HL-60 (cell line): ENCODE measurements around the gene ZNF282.

Experiments
- DNase-seq, 2 experiments: peaks; one replicate each; pipeline ENCODE4 v3.0.0-alpha.2; 2010 to 2020; ENCODE audit warnings: low read depth in 1 of 2, low spot score in 1 of 2
- H3K27ac ChIP-seq: fragments of 250-450 bp; sonication (Bioruptor Pico); replicated peaks from 2 replicates; pipeline ENCODE4 v1.5.1; 2020; ENCODE audit warnings: mild to moderate bottlenecking, moderate library complexity
- H3K27me3 ChIP-seq: fragments of 250-450 bp; sonication (Bioruptor Pico); 2 replicates; pipeline ENCODE4 v1.5.1; 2021; ENCODE audit warnings: mild to moderate bottlenecking, moderate library complexity; ENCODE audit not compliant: insufficient read depth, poor library complexity, severe bottlenecking
- H3K4me3 ChIP-seq: replicated peaks from 2 replicates; pipeline ENCODE4 v1.5.1; 2011; ENCODE audit warnings: mild to moderate bottlenecking, control low read depth, low read length; ENCODE audit not compliant: insufficient read depth
- CTCF ChIP-seq: IDR thresholded peaks from one replicate; pipeline ENCODE4 v1.5.1; 2011; ENCODE audit warnings: low read length, control low read depth, inconsistent platforms; ENCODE audit not compliant: insufficient read depth
- GABPA ChIP-seq: IDR thresholded peaks from 2 replicates; pipeline ENCODE4 v1.6.1; 2012; ENCODE audit warnings: low read depth
- POLR2AphosphoS5 ChIP-seq: IDR thresholded peaks from 2 replicates; pipeline ENCODE4 v1.6.1; 2012; ENCODE audit warnings: low read depth
- REST ChIP-seq: IDR thresholded peaks from 2 replicates; pipeline ENCODE4 v1.6.1; 2012; ENCODE audit warnings: low read depth; ENCODE audit not compliant: insufficient replicate concordance
- SPI1 ChIP-seq: IDR thresholded peaks from 2 replicates; pipeline ENCODE4 v1.6.1; 2012; ENCODE audit warnings: low read depth, mild to moderate bottlenecking, borderline replicate concordance

ZNF282 gene

DNA sequence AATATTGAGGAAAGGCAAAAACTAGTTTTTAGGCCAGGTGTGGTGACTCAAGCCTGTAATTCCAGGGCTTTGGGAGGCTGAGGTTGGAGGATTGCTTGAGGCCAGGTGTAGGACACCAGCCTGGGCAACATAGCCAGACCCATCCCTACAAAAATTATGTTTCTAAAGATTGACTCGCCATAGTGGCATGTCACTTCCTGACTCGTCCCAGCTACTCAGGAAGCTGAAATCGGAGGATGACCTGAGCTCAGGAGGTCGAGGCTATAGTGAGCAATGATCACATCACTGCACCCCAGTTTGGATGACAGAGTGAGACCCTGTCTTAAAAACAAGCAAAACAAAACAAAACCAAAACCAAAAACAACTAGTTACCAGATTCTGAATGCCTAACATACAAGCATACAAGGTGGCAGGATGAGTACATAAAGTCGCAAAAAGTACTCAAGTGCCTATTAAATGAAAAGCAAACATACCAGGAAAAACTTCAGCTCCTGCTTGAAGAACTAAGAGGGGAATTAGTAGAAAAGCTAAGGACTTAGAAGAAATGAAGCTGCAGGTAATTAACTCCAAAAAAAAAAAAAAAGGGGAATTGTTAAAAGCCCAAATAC lies 34.0 kb upstream of the ZNF282 start:
- Histone ChIP-seq H3K27ac (no peak overlapping the region), H3K4me3 (no peak overlapping the region), H3K27me3 (no peaks in the 10 kb centered on the region)
- TF ChIP-seq POLR2AphosphoS5: no peak
- no peak for TF ChIP-seq CTCF
- no peak for TF ChIP-seq SPI1
- TF ChIP-seq REST: no peak
- TF ChIP-seq GABPA: no peak
- no peak for DNase-seq

DNA sequence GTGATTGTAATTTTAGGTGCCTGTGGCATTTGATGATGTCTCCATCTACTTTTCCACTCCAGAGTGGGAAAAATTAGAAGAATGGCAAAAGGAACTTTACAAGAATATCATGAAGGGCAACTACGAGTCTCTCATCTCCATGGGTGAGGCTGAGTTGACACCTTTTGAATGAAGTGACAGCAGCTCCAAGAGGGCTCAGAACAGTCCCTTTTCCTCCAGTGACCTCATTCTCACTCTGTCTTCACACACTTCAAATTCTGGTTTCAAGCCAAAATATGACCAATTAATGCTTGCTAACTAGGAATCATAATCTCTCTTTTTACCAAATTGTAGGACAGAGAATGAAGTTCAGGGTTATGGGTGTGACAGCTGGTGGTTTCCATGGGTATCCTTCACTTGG lies 29.2 kb upstream of the ZNF282 start:
- H3K4me3 ChIP-seq: no peak overlapping the region
- no peak for TF ChIP-seq SPI1
- no peak for TF ChIP-seq GABPA
- TF ChIP-seq POLR2AphosphoS5: no peak
- no peak for TF ChIP-seq CTCF
- TF ChIP-seq REST: no peak
- no peak for DNase-seq
- H3K27me3 ChIP-seq: no peaks in the 10 kb centered on the region
- no peak overlapping the region for H3K27ac ChIP-seq

DNA sequence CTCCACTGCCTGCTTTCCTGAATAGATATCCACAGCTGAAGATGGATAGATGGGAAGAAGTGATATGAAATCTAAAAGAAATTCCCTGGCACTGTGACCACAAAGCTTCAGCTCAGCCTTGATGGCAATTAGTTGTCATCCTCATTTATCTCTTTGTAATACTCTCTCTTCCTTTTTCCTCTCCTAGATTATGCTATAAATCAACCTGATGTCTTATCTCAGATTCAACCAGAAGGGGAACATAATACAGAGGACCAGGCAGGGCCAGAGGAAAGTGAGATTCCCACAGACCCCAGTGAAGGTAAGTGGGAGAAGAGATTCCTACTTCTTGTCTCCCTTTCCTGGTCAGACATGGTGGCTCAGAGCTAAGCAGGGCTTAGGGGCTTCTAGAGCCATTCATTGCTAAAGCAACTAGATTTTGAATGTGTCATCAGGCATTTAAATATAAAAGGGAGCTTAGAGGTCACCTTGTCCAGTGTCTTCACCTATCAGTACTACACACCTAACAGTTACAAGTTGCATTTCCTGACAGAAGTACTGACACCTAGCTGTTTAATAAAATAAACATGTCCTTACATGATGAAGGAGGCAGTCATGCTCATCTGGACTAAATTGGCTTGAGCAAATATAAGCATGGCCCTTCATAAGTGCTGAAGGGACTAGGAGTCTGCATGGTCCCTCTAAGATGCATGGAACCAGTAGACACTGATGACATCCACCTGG lies 28.6 kb upstream of the ZNF282 start:
- no peak overlapping the region for H3K27ac ChIP-seq
- no peaks in the 10 kb centered on the region for H3K27me3 ChIP-seq
- TF ChIP-seq SPI1 (no peak), CTCF (no peak), POLR2AphosphoS5 (no peak), GABPA (no peak), REST (no peak)
- no peak overlapping the region for H3K4me3 ChIP-seq
- DNase-seq: no peak
